Measurements from ENCODE around the gene VGLL4. TPM values are rescaled to one million over a fixed set of nuclear protein-coding genes. Genes with fewer than 3 reads are reported as not detected.

The VGLL4 gene
- total RNA-seq, 1 experiment from 2014 or later: 26.9 TPM

- H3K9ac ChIP-seq (ENCODE audit: low read length): no peak overlapping the region
- H4K20me1 ChIP-seq (ENCODE audit: insufficient read depth): no peaks in the 10 kb centered on the region
- CTCF ChIA-PET: no interaction called here
- no peaks in the 10 kb centered on the region for H3K9me2 ChIP-seq (ENCODE audit: insufficient read depth)
- H3K27me3 ChIP-seq (ENCODE audit: insufficient read depth, low read length): no peaks in the 10 kb centered on the region
- no peak overlapping the region for H2AFZ ChIP-seq (ENCODE audit: low read depth, low read length, poor library complexity, severe bottlenecking)
- DNase-seq (ENCODE audit: low read depth, low spot score): no peak
- BruUV-seq (replicated peaks): no TSS peak
- no peak overlapping the region for H3K4me2 ChIP-seq (ENCODE audit: low read length)
- no peak overlapping the region for H3K4me3 ChIP-seq (replicated peaks in 1 of 2; ENCODE audit: low read depth in 1 of 2, low read length in 2 of 2)
- intact Hi-C loops (cut with micrococcal nuclease): no loop called here
- peaks cover 23 to 25% of the 10 kb centered on the region in 2 experiments for H3K4me1 ChIP-seq (ENCODE audit: control insufficient read depth in 1 of 2, insufficient read depth in 2 of 2, low read length in 2 of 2)
- no peak for ATAC-seq
- no peak overlapping the region for H3K27ac ChIP-seq (ENCODE audit: low read depth, low read length)
- RAD21 ChIA-PET (ENCODE audit: low non-redundant PET in 1 of 2, low total read pairs in 2 of 2, uncharacterized antibody in 2 of 2, unreplicated experiment in 2 of 2): no interaction called here
- H3K79me2 ChIP-seq (ENCODE audit: insufficient read depth, low read length): no peaks in the 10 kb centered on the region
- no peaks in the 10 kb centered on the region for H3K36me3 ChIP-seq (ENCODE audit: control insufficient read depth in 1 of 2, insufficient read depth in 2 of 2, low read length in 2 of 2)
- TF ChIP-seq CTCF (IDR thresholded peaks at IDR 0.05 in 2 of 3, conservative IDR thresholded peaks at IDR 0.05 in 1 of 3; ENCODE audit: borderline replicate concordance in 1 of 3, insufficient read depth in 1 of 3, low read depth in 2 of 3, low read length in 2 of 3) (no peak), ATF3 (IDR thresholded peaks at IDR 0.05) (no peak), YY1 (IDR thresholded peaks at IDR 0.05; ENCODE audit: extremely low read depth, insufficient replicate concordance, low read depth, low read length) (no peak), CBX3 (IDR thresholded peaks at IDR 0.05; ENCODE audit: low read depth) (no peak), MAX (IDR thresholded peaks at IDR 0.05) (no peak), SRF (IDR thresholded peaks at IDR 0.05; ENCODE audit: low read depth) (no peak)
- no peaks in the 10 kb centered on the region for H3K9me3 ChIP-seq (ENCODE audit: control insufficient read depth in 1 of 2, insufficient read depth in 1 of 2, low read depth in 1 of 2, low read length in 2 of 2)
- POLR2A ChIA-PET: no interaction called here
Measured at GRCh38 chr3:11547498-11547897, 96.2 kb downstream of the VGLL4 start.

GRCh38 chr3:11546657-11547302, 96.9 kb downstream of the VGLL4 start:
- Histone ChIP-seq H3K9me2 (ENCODE audit: insufficient read depth) (no peaks in the 10 kb centered on the region), H3K27ac (ENCODE audit: low read depth, low read length) (no peak overlapping the region), H3K4me2 (ENCODE audit: low read length) (no peak overlapping the region), H3K9ac (ENCODE audit: low read length) (no peak overlapping the region), H3K36me3 (ENCODE audit: control insufficient read depth in 1 of 2, insufficient read depth in 2 of 2, low read length in 2 of 2) (no peaks in the 10 kb centered on the region), H3K27me3 (ENCODE audit: insufficient read depth, low read length) (no peaks in the 10 kb centered on the region), H2AFZ (ENCODE audit: low read depth, low read length, poor library complexity, severe bottlenecking) (no peak overlapping the region), H3K4me1 (ENCODE audit: control insufficient read depth in 1 of 2, insufficient read depth in 2 of 2, low read length in 2 of 2) (peaks cover 23 to 25% of the 10 kb centered on the region in 2 experiments), H3K9me3 (ENCODE audit: control insufficient read depth in 1 of 2, insufficient read depth in 1 of 2, low read depth in 1 of 2, low read length in 2 of 2) (no peaks in the 10 kb centered on the region), H4K20me1 (ENCODE audit: insufficient read depth) (no peaks in the 10 kb centered on the region), H3K4me3 (replicated peaks in 1 of 2; ENCODE audit: low read depth in 1 of 2, low read length in 2 of 2) (no peak overlapping the region), H3K79me2 (ENCODE audit: insufficient read depth, low read length) (no peaks in the 10 kb centered on the region)
- ATAC-seq (no peak), DNase-seq (ENCODE audit: low read depth, low spot score) (no peak)
- no TSS peak for BruUV-seq (replicated peaks)
- TF ChIP-seq POLR2A (IDR thresholded peaks at IDR 0.05; ENCODE audit: borderline replicate concordance, extremely low read depth, insufficient read depth, insufficient read length) (no peak), ELF1 (IDR thresholded peaks at IDR 0.05; ENCODE audit: borderline replicate concordance, low read depth) (no peak), POLR2AphosphoS5 (IDR thresholded peaks at IDR 0.05; ENCODE audit: low read depth, low read length) (no peak)
- ChIA-PET RAD21 (ENCODE audit: low non-redundant PET in 1 of 2, low total read pairs in 2 of 2, uncharacterized antibody in 2 of 2, unreplicated experiment in 2 of 2) (no interaction called here), CTCF (no interaction called here), POLR2A (no interaction called here)
- intact Hi-C loops (cut with micrococcal nuclease): no loop called here
